Astrocyte (in vitro differentiated cells and primary cell): ENCODE data around the gene PRSS33. TPM values are rescaled to one million over a fixed set of nuclear protein-coding genes. Genes with fewer than 3 reads are reported as not detected.

Experiments
- DNase-seq: peaks from one replicate; pipeline ENCODE4 v3.0.0-alpha.2; 2010; ENCODE audit warnings: low read depth
- FAIRE-seq: peaks from 2 replicates; lab custom pipeline; 2011; peaks lifted over from hg19 to GRCh38; lab: Jason Lieb, UNC
- H2AFZ ChIP-seq: 2 replicates; pipeline ENCODE4 v1.6.0; 2012; ENCODE audit warnings: low read depth, low read length, inconsistent platforms
- H3K27ac ChIP-seq: 2 replicates; pipeline ENCODE4 v1.5.1; 2011; ENCODE audit warnings: low read depth, low read length, inconsistent platforms
- H3K27me3 ChIP-seq: 2 replicates; pipeline ENCODE4 v1.6.0; 2011; ENCODE audit warnings: low read length, inconsistent platforms; ENCODE audit not compliant: insufficient read depth
- H3K36me3 ChIP-seq: 2 replicates; pipeline ENCODE4 v1.5.1; 2011; ENCODE audit warnings: low read length, inconsistent platforms; ENCODE audit not compliant: insufficient read depth
- H3K4me1 ChIP-seq: 2 replicates; pipeline ENCODE4 v1.5.1; 2011; ENCODE audit warnings: low read length, inconsistent platforms; ENCODE audit not compliant: insufficient read depth
- H3K4me2 ChIP-seq: 2 replicates; pipeline ENCODE4 v1.6.0; 2012; ENCODE audit warnings: low read length, inconsistent platforms
- H3K4me3 ChIP-seq: 2 replicates; pipeline ENCODE4 v1.5.1; 2011; ENCODE audit warnings: low read depth, mild to moderate bottlenecking, low read length, inconsistent platforms; ENCODE audit not compliant: insufficient read depth
- H3K79me2 ChIP-seq: 2 replicates; pipeline ENCODE4 v1.6.0; 2012; ENCODE audit warnings: mild to moderate bottlenecking, low read length, inconsistent platforms; ENCODE audit not compliant: insufficient read depth
- H3K9ac ChIP-seq: 2 replicates; pipeline ENCODE4 v1.6.0; 2012; ENCODE audit warnings: mild to moderate bottlenecking, low read length, inconsistent platforms
- H3K9me3 ChIP-seq: 2 replicates; pipeline ENCODE4 v1.5.1; 2012; ENCODE audit warnings: low read depth, mild to moderate bottlenecking, low read length, inconsistent platforms; ENCODE audit not compliant: insufficient read depth
- H4K20me1 ChIP-seq: 2 replicates; pipeline ENCODE4 v1.6.0; 2012; ENCODE audit warnings: low read length, inconsistent platforms; ENCODE audit not compliant: insufficient read depth
- H3K27ac Mint-ChIP-seq: one replicate; pipeline ENCODE4 v1.8.0; 2021; ENCODE audit warnings: mild to moderate bottlenecking, mixed read lengths; ENCODE audit not compliant: unreplicated experiment
- H3K27me3 Mint-ChIP-seq: one replicate; pipeline ENCODE4 v1.8.0; 2021; ENCODE audit warnings: low read depth, mixed read lengths; ENCODE audit not compliant: unreplicated experiment
- H3K36me3 Mint-ChIP-seq: one replicate; pipeline ENCODE4 v1.8.0; 2021; ENCODE audit warnings: low read depth, mixed read lengths; ENCODE audit not compliant: unreplicated experiment
- H3K4me1 Mint-ChIP-seq: one replicate; pipeline ENCODE4 v1.8.0; 2021; ENCODE audit warnings: low read depth, mixed read lengths; ENCODE audit not compliant: unreplicated experiment
- H3K4me3 Mint-ChIP-seq: one replicate; pipeline ENCODE4 v1.8.0; 2021; ENCODE audit warnings: mild to moderate bottlenecking, moderate library complexity, mixed read lengths; ENCODE audit not compliant: unreplicated experiment
- H3K9me3 Mint-ChIP-seq: one replicate; pipeline ENCODE4 v1.8.0; 2021; ENCODE audit warnings: mild to moderate bottlenecking, mixed read lengths; ENCODE audit not compliant: unreplicated experiment
- CTCF ChIP-seq: IDR thresholded peaks from 2 replicates; pipeline ENCODE4 v1.5.1; 2011; ENCODE audit warnings: low read depth, mild to moderate bottlenecking, inconsistent platforms, low read length, moderate library complexity; ENCODE audit not compliant: insufficient read depth
- EZH2 ChIP-seq: IDR thresholded peaks from 2 replicates; pipeline ENCODE4 v1.6.1; 2012; ENCODE audit warnings: mild to moderate bottlenecking, low read length, inconsistent platforms; ENCODE audit not compliant: insufficient read depth
- total RNA-seq: library from RNA; stranded (reverse); gene quantifications from 2 replicates; pipeline ENCODE4 v1.2.1, GENCODE V29; 2021

PRSS33 gene
- total RNA-seq, 1 donor from 2014 or later = not detected

- peaks cover 9% of the 10 kb centered on the region for H3K36me3 Mint-ChIP-seq
- Histone ChIP-seq H3K9ac (no peak overlapping the region), H2AFZ (no peak overlapping the region), H3K4me1 (no peaks in the 10 kb centered on the region), H3K4me3 (no peak overlapping the region), H3K4me2 (no peak overlapping the region), H3K79me2 (no peaks in the 10 kb centered on the region), H3K36me3 (no peaks in the 10 kb centered on the region), H3K9me3 (no peaks in the 10 kb centered on the region), H3K27ac (no peak overlapping the region), H4K20me1 (no peaks in the 10 kb centered on the region), H3K27me3 (no peaks in the 10 kb centered on the region)
- peaks cover 4% of the 10 kb centered on the region for H3K27me3 Mint-ChIP-seq
- FAIRE-seq (no peak), DNase-seq (no peak)
- no peak for TF ChIP-seq CTCF
- TF ChIP-seq EZH2 = no peak
- H3K9me3 Mint-ChIP-seq = no peaks in the 10 kb centered on the region
- H3K4me1 Mint-ChIP-seq = no peaks in the 10 kb centered on the region
- no peak overlapping the region for H3K27ac Mint-ChIP-seq
- H3K4me3 Mint-ChIP-seq = no peak overlapping the region
These were observed 48.7 kb downstream of the PRSS33 start for GRCh38 chr16:2738615-2739014.

- no peaks in the 10 kb centered on the region for H3K36me3 ChIP-seq
- FAIRE-seq = no peak
These were observed 49.4 kb downstream of the PRSS33 start for GRCh38 chr16:2737895-2738418.

More at GRCh38 chr16:2737895-2738418, 49.4 kb downstream of the PRSS33 start:
- H3K36me3 Mint-ChIP-seq = peaks cover 5% of the 10 kb centered on the region
- H3K9me3 Mint-ChIP-seq = no peaks in the 10 kb centered on the region
- H3K4me3 Mint-ChIP-seq = no peak overlapping the region
- TF ChIP-seq CTCF (no peak), EZH2 (no peak)
- H3K79me2 ChIP-seq = no peaks in the 10 kb centered on the region
- H4K20me1 ChIP-seq = no peaks in the 10 kb centered on the region
- DNase-seq = no peak
- H3K9me3 ChIP-seq = no peaks in the 10 kb centered on the region
- no peaks in the 10 kb centered on the region for H3K4me1 ChIP-seq
- H3K27ac ChIP-seq = no peak overlapping the region
- no peak overlapping the region for H3K4me3 ChIP-seq
- no peak overlapping the region for H2AFZ ChIP-seq
- no peaks in the 10 kb centered on the region for H3K27me3 ChIP-seq
- no peak overlapping the region for H3K9ac ChIP-seq
- H3K4me1 Mint-ChIP-seq = no peaks in the 10 kb centered on the region
- no peak overlapping the region for H3K27ac Mint-ChIP-seq
- no peak overlapping the region for H3K4me2 ChIP-seq
- H3K27me3 Mint-ChIP-seq = peaks cover 2% of the 10 kb centered on the region
